ENCODE results near the gene MMP28.

MMP28 gene

DNA sequence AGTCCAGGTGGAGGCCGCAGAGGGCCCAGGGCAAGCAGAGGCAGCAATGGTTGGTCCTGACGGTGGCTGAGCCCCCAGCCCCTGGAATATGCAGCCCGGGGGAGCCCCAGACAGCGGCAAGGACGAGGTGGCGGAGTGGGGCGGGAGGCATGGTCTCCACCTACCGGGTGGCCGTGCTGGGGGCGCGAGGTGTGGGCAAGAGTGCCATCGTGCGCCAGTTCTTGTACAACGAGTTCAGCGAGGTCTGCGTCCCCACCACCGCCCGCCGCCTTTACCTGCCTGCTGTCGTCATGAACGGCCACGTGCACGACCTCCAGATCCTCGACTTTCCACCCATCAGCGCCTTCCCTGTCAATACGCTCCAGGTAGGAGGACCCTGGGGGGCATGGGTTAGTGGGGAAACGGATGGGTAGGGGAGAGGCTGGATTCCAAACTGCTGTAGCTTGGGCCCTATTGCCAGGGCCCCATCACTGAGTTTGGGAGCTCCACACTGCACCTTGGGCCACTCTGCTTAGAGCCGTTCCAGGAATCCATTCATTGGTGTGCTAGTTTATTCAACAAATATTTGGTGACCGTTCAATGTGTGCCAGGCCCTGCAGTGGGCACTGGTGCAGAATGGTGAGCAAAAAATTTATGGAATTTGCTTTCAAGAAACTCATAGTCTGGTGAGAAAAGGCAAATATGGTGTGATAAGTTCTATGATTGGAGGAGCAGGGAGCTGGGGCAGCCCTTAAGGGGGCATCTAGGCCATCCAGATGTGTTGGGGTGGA lies 60.2 kb downstream of the MMP28 start:
- Histone ChIP-seq H2AFZ (ENCODE audit: low read length) (no peak overlapping the region), H3F3A (ENCODE audit: insufficient read depth, low read length) (no peaks in the 10 kb centered on the region), H3K79me2 (ENCODE audit: low read length) (no peaks in the 10 kb centered on the region), H3K4me2 (ENCODE audit: low read depth, low read length) (no peak overlapping the region), H3K4me1 (ENCODE audit: low read length) (no peaks in the 10 kb centered on the region), H3K4me3 (ENCODE audit: low read length) (no peak overlapping the region), H3K27me3 (replicated peaks; ENCODE audit: insufficient read depth, low read length) (no peaks in the 10 kb centered on the region), H3K27ac (ENCODE audit: low read length) (no peak overlapping the region), H3K9me2 (replicated peaks; ENCODE audit: insufficient read depth, low read length) (no peaks in the 10 kb centered on the region), H4K20me1 (ENCODE audit: insufficient read depth, low read length) (no peaks in the 10 kb centered on the region), H3K9ac (ENCODE audit: low read length) (no peak overlapping the region), H3K36me3 (replicated peaks; ENCODE audit: insufficient read depth, low read length) (no peaks in the 10 kb centered on the region), H3K9me3 (replicated peaks; ENCODE audit: insufficient read depth, low read length) (no peaks in the 10 kb centered on the region)
- DNase-seq, result no peak
- TF ChIP-seq EZH2 (optimal IDR thresholded peaks at IDR 0.05; ENCODE audit: low read depth, low read length), result no peak
- TF ChIP-seq EZH2phosphoT487 (IDR thresholded peaks at IDR 0.05; ENCODE audit: low read length), result no peak
- TF ChIP-seq, protein P1, sequence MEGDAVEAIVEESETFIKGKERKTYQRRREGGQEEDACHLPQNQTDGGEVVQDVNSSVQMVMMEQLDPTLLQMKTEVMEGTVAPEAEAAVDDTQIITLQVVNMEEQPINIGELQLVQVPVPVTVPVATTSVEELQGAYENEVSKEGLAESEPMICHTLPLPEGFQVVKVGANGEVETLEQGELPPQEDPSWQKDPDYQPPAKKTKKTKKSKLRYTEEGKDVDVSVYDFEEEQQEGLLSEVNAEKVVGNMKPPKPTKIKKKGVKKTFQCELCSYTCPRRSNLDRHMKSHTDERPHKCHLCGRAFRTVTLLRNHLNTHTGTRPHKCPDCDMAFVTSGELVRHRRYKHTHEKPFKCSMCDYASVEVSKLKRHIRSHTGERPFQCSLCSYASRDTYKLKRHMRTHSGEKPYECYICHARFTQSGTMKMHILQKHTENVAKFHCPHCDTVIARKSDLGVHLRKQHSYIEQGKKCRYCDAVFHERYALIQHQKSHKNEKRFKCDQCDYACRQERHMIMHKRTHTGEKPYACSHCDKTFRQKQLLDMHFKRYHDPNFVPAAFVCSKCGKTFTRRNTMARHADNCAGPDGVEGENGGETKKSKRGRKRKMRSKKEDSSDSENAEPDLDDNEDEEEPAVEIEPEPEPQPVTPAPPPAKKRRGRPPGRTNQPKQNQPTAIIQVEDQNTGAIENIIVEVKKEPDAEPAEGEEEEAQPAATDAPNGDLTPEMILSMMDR (IDR thresholded peaks at IDR 0.05; ENCODE audit: low read length), result no peak

DNA sequence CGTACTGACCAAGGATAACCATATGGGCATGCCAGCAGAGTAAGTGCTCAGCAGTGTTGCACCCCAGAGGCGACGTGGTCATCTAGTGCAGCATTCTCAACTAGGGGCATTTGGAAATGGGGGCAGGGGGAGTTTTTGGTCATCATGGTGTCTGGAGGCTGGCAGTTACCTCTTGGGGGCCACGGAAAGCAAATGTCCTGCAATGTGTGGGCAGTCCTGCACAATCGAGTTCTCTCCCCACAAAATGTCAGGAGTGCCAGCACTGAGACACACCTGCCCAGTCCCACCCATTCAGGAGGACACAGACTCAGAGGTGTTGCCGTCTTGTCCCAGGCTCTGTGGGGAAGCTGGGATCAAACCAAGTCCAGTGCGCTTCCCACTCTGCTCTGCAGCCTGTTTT lies 61.0 kb downstream of the MMP28 start:
- Histone ChIP-seq H3K27me3 (replicated peaks; ENCODE audit: insufficient read depth, low read length) (no peaks in the 10 kb centered on the region), H3K4me3 (ENCODE audit: low read length) (no peak overlapping the region), H3K36me3 (replicated peaks; ENCODE audit: insufficient read depth, low read length) (no peaks in the 10 kb centered on the region), H3K27ac (ENCODE audit: low read length) (no peak overlapping the region), H3K9ac (ENCODE audit: low read length) (no peak overlapping the region), H3K9me3 (replicated peaks; ENCODE audit: insufficient read depth, low read length) (no peaks in the 10 kb centered on the region), H4K20me1 (ENCODE audit: insufficient read depth, low read length) (no peaks in the 10 kb centered on the region), H3K4me2 (ENCODE audit: low read depth, low read length) (no peak overlapping the region), H3K4me1 (ENCODE audit: low read length) (no peaks in the 10 kb centered on the region), H3F3A (ENCODE audit: insufficient read depth, low read length) (no peaks in the 10 kb centered on the region), H3K9me2 (replicated peaks; ENCODE audit: insufficient read depth, low read length) (no peaks in the 10 kb centered on the region), H3K79me2 (ENCODE audit: low read length) (no peaks in the 10 kb centered on the region), H2AFZ (ENCODE audit: low read length) (no peak overlapping the region)
- TF ChIP-seq EZH2 (optimal IDR thresholded peaks at IDR 0.05; ENCODE audit: low read depth, low read length) (no peak), EZH2phosphoT487 (IDR thresholded peaks at IDR 0.05; ENCODE audit: low read length) (no peak)
- TF ChIP-seq, protein P1 (IDR thresholded peaks at IDR 0.05; ENCODE audit: low read length), result no peak
- no peak for DNase-seq

DNA sequence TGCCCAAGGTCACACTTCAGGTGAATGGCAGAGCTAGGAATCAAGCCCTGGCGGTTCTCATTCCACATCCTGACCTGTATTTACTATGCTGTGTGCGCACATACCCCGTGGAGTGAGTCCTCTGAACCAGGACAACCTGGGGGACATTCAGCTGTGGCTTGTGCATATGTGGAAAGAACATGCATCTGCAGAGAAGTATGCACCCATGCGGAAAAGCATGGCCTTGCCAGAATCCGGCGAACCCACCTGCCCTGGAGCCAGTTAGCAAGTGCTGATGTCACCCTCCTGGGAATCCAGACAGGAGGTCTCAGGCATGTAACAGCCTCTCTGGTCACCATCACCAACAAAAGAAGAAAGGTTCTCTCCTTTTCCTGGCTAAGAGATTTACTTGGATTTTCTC lies 62.1 kb downstream of the MMP28 start:
- H3K79me2 ChIP-seq (ENCODE audit: low read length), result no peaks in the 10 kb centered on the region
- H3K9me2 ChIP-seq (replicated peaks; ENCODE audit: insufficient read depth, low read length), result no peaks in the 10 kb centered on the region
- H3K27ac ChIP-seq (ENCODE audit: low read length), result no peak overlapping the region
- no peak overlapping the region for H3K4me2 ChIP-seq (ENCODE audit: low read depth, low read length)
- no peaks in the 10 kb centered on the region for H3K9me3 ChIP-seq (replicated peaks; ENCODE audit: insufficient read depth, low read length)
- H3K36me3 ChIP-seq (replicated peaks; ENCODE audit: insufficient read depth, low read length), result no peaks in the 10 kb centered on the region
- no peaks in the 10 kb centered on the region for H3F3A ChIP-seq (ENCODE audit: insufficient read depth, low read length)
- no peaks in the 10 kb centered on the region for H4K20me1 ChIP-seq (ENCODE audit: insufficient read depth, low read length)
- no peak overlapping the region for H3K9ac ChIP-seq (ENCODE audit: low read length)
- no peaks in the 10 kb centered on the region for H3K4me1 ChIP-seq (ENCODE audit: low read length)
- H3K4me3 ChIP-seq (ENCODE audit: low read length), result no peak overlapping the region
- H3K27me3 ChIP-seq (replicated peaks; ENCODE audit: insufficient read depth, low read length), result no peaks in the 10 kb centered on the region
- TF ChIP-seq, protein P1 (IDR thresholded peaks at IDR 0.05; ENCODE audit: low read length), result no peak
- TF ChIP-seq EZH2 (optimal IDR thresholded peaks at IDR 0.05; ENCODE audit: low read depth, low read length) (no peak), EZH2phosphoT487 (IDR thresholded peaks at IDR 0.05; ENCODE audit: low read length) (no peak)
- no peak for DNase-seq
- no peak overlapping the region for H2AFZ ChIP-seq (ENCODE audit: low read length)
